Measurements from ENCODE around the gene AHR.

AHR gene

DNA sequence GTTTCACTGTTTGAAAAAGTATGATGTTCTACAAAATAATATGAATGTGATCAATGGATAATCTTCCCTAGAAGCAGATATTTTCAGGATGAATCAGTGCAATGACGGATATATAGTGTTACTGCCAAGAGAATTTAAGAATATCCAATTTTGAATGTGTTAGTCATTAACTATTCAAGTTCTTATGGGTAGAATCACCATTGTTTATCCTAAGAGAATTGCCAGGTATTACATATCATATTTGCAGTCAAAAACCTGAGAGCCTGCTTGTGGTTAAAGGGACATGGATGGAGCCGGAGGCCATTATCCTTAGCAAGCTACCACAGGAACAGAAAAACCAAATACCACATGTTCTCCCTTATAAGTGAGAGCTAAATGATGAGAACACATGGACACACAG lies 26.9 kb downstream of the AHR start:
- H3K27ac ChIP-seq: peak overlapping the region; percentile 55
- no peak for TF ChIP-seq ZFX (IDR thresholded peaks at IDR 0.05; ENCODE audit: borderline replicate concordance)
- TF ChIP-seq, protein P1, sequence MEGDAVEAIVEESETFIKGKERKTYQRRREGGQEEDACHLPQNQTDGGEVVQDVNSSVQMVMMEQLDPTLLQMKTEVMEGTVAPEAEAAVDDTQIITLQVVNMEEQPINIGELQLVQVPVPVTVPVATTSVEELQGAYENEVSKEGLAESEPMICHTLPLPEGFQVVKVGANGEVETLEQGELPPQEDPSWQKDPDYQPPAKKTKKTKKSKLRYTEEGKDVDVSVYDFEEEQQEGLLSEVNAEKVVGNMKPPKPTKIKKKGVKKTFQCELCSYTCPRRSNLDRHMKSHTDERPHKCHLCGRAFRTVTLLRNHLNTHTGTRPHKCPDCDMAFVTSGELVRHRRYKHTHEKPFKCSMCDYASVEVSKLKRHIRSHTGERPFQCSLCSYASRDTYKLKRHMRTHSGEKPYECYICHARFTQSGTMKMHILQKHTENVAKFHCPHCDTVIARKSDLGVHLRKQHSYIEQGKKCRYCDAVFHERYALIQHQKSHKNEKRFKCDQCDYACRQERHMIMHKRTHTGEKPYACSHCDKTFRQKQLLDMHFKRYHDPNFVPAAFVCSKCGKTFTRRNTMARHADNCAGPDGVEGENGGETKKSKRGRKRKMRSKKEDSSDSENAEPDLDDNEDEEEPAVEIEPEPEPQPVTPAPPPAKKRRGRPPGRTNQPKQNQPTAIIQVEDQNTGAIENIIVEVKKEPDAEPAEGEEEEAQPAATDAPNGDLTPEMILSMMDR (IDR thresholded peaks at IDR 0.05): no peak

DNA sequence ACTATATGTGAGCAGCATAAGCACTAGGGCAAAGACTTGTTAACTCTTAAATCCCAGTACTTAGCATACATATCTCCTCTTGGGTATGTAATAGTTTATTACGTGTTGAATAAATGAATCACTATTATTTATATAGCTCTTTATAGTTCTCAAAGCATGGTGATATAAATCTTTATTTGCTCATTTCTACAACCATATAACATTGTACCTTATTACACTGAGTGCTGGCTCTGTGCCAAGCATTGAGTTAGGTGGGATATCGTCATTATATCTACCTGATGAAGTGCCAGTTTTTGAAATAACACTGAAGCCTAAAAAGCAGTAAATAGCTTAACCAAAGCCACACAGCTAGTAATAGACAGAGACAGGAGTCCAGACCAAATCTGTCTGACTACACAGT lies 27.9 kb downstream of the AHR start:
- TF ChIP-seq, protein P1 (IDR thresholded peaks at IDR 0.05): no peak
- no peak for TF ChIP-seq ZFX (IDR thresholded peaks at IDR 0.05; ENCODE audit: borderline replicate concordance)
- peak overlapping the region; percentile 55 for H3K27ac ChIP-seq

DNA sequence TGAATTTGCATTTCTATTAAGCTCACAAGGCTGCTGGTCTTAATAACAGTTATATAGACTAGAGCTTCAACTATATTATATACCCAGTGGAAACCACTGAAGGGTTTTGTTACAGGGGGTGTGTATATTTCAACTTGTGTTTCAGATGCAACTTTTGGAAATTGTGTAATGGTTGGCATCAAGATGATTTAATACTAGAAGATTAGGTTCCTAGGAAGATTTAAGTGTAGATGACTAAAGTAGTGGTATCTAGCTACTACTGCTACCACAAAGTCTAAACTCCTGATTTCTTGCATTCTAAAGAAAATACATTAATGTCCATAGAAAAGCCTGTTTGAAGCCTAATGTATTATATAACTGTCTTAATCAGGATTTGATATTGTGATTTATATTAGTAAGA lies 30.2 kb downstream of the AHR start:
- TF ChIP-seq, protein P1 (IDR thresholded peaks at IDR 0.05): no peak
- no peak for TF ChIP-seq ZFX (IDR thresholded peaks at IDR 0.05; ENCODE audit: borderline replicate concordance)
- no peak overlapping the region for H3K27ac ChIP-seq

DNA sequence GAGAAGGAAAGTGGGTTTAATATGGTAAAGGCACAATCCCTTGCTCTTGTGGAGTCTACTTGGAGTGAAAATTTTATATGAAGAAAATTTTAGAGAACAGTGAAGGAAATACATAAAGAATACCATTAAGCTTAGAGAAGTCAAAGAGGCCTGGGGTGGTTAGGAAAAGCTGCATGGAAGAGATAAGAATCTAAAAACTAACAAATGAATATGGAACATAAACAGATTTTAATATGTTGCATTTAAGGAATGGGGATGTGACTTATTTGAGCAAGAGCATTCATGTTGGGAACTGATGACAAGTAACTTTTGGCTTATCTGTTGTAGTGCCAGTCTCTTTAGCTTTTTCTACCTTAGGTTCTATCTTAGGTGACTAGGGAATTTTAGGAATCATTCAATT lies 31.0 kb downstream of the AHR start:
- no peak overlapping the region for H3K27ac ChIP-seq
- TF ChIP-seq, protein P1 (IDR thresholded peaks at IDR 0.05): no peak
- no peak for TF ChIP-seq ZFX (IDR thresholded peaks at IDR 0.05; ENCODE audit: borderline replicate concordance)

DNA sequence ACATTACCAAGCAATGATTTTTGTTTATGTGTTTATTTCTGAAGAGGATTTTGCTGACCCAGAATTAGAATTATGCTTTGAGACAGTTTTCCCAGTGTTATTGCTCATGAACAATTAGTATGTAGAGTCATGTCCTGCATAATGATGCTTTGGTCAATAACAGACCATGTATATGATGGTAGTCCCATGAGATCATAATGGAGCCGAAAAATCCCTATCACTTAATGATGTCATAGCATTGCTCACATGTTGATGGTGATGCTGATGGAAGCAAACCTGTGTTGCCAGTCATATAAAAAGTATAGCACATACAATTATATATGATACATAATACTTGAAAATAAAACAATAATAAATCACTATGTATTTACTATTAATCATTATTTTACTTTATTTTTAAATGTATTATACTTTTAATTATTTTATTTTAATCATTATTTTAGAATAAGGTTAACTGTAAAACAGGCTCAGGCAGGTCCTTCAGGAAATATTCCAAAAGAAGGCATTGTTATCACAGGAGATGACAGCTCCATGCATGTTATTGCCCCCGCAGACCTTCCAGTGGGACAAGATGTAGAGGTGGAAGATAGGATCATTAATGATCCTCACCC lies 33.5 kb downstream of the AHR start:
- TF ChIP-seq, protein P1 (IDR thresholded peaks at IDR 0.05): no peak
- no peak for TF ChIP-seq ZFX (IDR thresholded peaks at IDR 0.05; ENCODE audit: borderline replicate concordance)
- no peak overlapping the region for H3K27ac ChIP-seq

DNA sequence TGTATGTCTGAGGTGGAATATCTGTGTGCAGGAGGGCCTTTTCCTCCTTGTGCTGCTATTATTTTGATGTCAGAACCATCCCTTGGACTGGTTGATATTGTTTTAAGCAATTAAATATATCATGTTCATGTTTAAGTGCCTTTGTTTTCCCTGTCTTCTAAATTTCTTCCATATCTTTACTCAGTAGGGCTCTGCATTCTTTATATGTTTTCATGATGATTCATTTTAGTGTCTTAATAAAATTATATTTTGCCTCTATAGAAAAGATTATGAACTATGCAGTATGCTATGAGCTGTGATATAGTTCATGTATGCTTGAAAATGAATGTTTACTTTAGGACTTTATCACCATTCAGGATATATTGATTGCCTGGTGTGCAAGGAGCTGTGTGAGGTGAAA lies 34.8 kb downstream of the AHR start:
- TF ChIP-seq, protein P1 (IDR thresholded peaks at IDR 0.05): no peak
- no peak for TF ChIP-seq ZFX (IDR thresholded peaks at IDR 0.05; ENCODE audit: borderline replicate concordance)
- H3K27ac ChIP-seq: no peak overlapping the region

DNA sequence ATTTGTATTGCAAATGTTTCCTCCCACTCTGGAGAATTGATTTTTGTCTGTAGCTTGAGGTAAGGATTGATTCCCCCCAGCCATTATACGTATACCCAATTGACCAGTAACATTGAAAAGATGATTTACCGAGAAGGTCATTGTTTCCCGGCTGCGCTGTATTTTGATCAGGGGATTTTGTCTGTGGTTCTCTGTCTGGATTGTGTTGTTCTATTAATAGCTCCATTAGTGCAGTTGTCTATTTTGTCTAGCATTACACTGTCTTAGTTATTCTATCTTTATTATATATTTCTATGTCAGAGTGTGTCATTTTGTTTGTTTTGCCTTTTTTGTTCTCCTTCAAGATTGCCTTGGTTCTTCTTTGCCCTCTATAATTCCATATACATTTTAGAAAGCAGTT lies 37.7 kb downstream of the AHR start:
- TF ChIP-seq ZFX (IDR thresholded peaks at IDR 0.05; ENCODE audit: borderline replicate concordance): no peak
- TF ChIP-seq, protein P1 (IDR thresholded peaks at IDR 0.05): no peak
- H3K27ac ChIP-seq: no peak overlapping the region

Measured in 22Rv1 (cell line).